GM12878 (cell line): ENCODE measurements around the gene KRT7.
"Not testable (repeated sequence)": the region's sequence is repeated elsewhere in the genome, so short reads cannot be mapped to it uniquely, and the experiment has no call there.

Experiments
- CTCF ChIP-seq, 3 experiments: IDR thresholded peaks in 2 of 3; conservative IDR thresholded peaks in 1 of 3; 2 replicates each; pipeline ENCODE4 v1.5.1; 2011; ENCODE audit warnings: low read depth in 3 of 3, low read length in 3 of 3, mild to moderate bottlenecking in 3 of 3, control low read depth in 2 of 3, moderate library complexity in 2 of 3, inconsistent platforms in 1 of 3, mixed read lengths in 1 of 3; ENCODE audit not compliant: control insufficient read depth in 2 of 3, insufficient read depth in 1 of 3; ENCODE audit errors: extremely low read depth in 1 of 3
- EZH2 ChIP-seq: IDR thresholded peaks from 2 replicates; pipeline ENCODE4 v1.6.1; 2012; ENCODE audit warnings: low read depth, mild to moderate bottlenecking, control low read depth, inconsistent platforms, low read length, borderline replicate concordance; ENCODE audit not compliant: control insufficient read depth
- MEF2B ChIP-seq: fragments of 450-650 bp; IDR thresholded peaks from 2 replicates; pipeline ENCODE4 v1.6.1; 2018; ENCODE audit warnings: mild to moderate bottlenecking, moderate library complexity; ENCODE audit not compliant: partially characterized antibody, poor library complexity, severe bottlenecking
- POU2F2 ChIP-seq: IDR thresholded peaks from 3 replicates; pipeline ENCODE4 v1.6.1; 2011; ENCODE audit warnings: low read depth, mild to moderate bottlenecking, low read length, borderline replicate concordance
- PRDM15 ChIP-seq: fragments of 450-650 bp; formaldehyde crosslinking; IDR thresholded peaks from 2 replicates; pipeline ENCODE4 v1.4.0; 2020; ENCODE audit warnings: mild to moderate bottlenecking, moderate library complexity
- SREBF1 ChIP-seq: IDR thresholded peaks from 2 replicates; pipeline ENCODE4 v1.6.1; 2012; ENCODE audit warnings: mild to moderate bottlenecking, low read length
- SREBF2 ChIP-seq: IDR thresholded peaks from 2 replicates; pipeline ENCODE4 v1.6.1; 2012; ENCODE audit warnings: mild to moderate bottlenecking, low read length
- ZBTB4 ChIP-seq: fragments of 450-650 bp; formaldehyde crosslinking; IDR thresholded peaks from 2 replicates; pipeline ENCODE4 v1.4.0; 2022; ENCODE audit warnings: mild to moderate bottlenecking, moderate library complexity
- ZNF687 ChIP-seq: fragments of 450-650 bp; IDR thresholded peaks from 2 replicates; pipeline ENCODE4 v1.6.1; 2017; ENCODE audit warnings: mild to moderate bottlenecking, moderate library complexity

DNA sequence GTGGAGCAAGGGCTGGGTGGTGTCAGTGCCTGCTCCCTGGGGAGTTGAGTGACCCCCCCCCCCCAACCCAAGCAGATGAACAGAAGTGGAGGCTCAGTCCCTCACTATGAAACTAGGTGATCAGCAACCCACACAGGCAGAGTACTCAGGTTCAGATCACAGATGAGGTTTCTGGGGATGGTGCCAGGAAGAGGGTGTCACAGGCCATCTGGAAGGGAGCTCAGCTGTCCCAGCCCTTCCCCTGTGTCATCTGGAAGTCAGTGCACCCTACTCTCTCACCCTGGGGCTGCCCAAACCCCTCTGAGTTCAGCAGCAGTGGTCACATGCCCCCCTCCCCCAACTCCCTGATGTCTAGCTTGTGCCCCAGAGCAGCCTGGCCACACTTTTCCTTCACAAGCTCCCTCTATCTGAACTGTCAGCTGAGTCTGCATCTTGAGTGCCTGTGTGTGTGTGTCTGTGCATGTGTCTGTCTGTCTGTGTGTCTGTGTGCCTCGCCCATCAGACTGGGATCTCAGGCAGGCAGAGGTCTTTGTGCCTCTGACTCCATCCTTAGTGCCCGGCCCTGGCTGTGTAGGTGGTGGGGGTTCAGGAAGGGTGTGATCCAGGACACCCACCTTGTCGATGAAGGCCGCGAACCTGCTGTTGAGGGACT, 57.6 kb downstream of the KRT7 start:
- not testable (repeated sequence) for TF ChIP-seq EZH2; MEF2B; SREBF1; ZNF687; CTCF (IDR thresholded peaks at IDR 0.05 in 2 of 3, conservative IDR thresholded peaks at IDR 0.05 in 1 of 3; ENCODE audit: control insufficient read depth in 2 of 3, extremely low read depth in 1 of 3, insufficient read depth in 1 of 3, low read depth in 3 of 3, low read length in 3 of 3); SREBF2; POU2F2; ZBTB4; PRDM15 (CRISPR knock-in tag)
